ENCODE data around the gene NXT1. TPM values are rescaled to one million over a fixed set of nuclear protein-coding genes. Genes with fewer than 3 reads are reported as not detected.

NXT1 gene
- total and polyA plus RNA-seq, 10 of the 15 experiments (the other 5 are each of a cell fraction or from before 2014, with no cell fraction given) = 10.2 to 66.7 (median 44.0) TPM

DNA sequence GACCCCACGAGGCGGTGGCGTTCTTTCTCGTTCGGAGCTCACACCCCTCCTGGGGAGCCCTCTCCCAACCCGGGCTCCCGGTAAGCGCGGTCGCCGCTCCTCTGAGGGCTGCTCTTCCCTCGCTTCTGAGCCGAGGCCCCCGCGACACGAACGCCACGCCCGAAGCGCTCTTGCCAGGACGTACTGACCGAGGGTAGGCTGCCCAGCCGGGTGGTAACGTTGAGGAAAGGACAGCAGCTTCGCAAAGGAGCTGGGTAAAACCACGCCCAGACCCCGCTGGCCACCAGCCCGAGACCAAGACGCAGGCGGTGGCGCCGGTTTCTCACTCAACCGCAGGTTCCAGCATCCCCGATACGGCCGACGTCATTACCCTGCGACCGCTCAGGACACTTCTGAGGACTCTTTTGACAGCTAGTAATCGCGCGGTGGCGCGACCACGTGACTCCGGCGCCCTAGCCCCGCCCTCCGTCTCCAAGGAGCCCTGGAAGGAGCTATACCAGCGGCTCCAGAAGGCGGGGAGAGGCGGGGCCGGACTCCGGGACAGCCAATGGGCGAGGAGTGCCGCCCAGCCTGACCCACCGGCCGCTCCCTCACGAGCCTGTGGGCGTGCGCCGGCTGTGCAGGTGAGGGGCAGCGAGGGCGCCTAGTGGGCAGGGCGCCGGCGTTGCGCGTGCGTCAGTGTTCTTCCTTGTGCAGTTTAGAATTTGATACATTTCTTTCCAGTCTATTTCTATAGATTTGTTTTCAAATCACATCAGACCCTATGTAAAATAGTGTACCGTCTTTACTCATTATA, 7.4 kb downstream of the NXT1 start (continued):
- TF ChIP-seq MEF2A (IDR thresholded peaks at IDR 0.05; ENCODE audit: insufficient read depth, low read depth, low read length) (no peak), FOS (IDR thresholded peaks at IDR 0.05; ENCODE audit: borderline replicate concordance, extremely low read depth, insufficient read length) (no peak), ZNF24 (IDR thresholded peaks at IDR 0.05) (no peak), ASH2L (IDR thresholded peaks at IDR 0.05; ENCODE audit: borderline replicate concordance, low read depth) (no peak), BACH1 (IDR thresholded peaks at IDR 0.05; ENCODE audit: borderline replicate concordance) (no peak; the same call in 1 of the 2 replicates), ETV6 (conservative IDR thresholded peaks at IDR 0.05 in 1 of 2, IDR thresholded peaks at IDR 0.05 in 1 of 2; ENCODE audit: borderline replicate concordance in 1 of 2, low read depth in 1 of 2) (no peak), MTA3 (IDR thresholded peaks at IDR 0.05; ENCODE audit: borderline replicate concordance, low read length) (no peak), ELK1 (IDR thresholded peaks at IDR 0.05; ENCODE audit: low read depth, low read length) (no peak), ZBTB4 (CRISPR knock-in tag; IDR thresholded peaks at IDR 0.05) (no peak), MYC (IDR thresholded peaks at IDR 0.05; ENCODE audit: insufficient read depth, insufficient read length, insufficient replicate concordance, low read length, severe bottlenecking) (no peak)
- TF ChIP-seq, protein P1, sequence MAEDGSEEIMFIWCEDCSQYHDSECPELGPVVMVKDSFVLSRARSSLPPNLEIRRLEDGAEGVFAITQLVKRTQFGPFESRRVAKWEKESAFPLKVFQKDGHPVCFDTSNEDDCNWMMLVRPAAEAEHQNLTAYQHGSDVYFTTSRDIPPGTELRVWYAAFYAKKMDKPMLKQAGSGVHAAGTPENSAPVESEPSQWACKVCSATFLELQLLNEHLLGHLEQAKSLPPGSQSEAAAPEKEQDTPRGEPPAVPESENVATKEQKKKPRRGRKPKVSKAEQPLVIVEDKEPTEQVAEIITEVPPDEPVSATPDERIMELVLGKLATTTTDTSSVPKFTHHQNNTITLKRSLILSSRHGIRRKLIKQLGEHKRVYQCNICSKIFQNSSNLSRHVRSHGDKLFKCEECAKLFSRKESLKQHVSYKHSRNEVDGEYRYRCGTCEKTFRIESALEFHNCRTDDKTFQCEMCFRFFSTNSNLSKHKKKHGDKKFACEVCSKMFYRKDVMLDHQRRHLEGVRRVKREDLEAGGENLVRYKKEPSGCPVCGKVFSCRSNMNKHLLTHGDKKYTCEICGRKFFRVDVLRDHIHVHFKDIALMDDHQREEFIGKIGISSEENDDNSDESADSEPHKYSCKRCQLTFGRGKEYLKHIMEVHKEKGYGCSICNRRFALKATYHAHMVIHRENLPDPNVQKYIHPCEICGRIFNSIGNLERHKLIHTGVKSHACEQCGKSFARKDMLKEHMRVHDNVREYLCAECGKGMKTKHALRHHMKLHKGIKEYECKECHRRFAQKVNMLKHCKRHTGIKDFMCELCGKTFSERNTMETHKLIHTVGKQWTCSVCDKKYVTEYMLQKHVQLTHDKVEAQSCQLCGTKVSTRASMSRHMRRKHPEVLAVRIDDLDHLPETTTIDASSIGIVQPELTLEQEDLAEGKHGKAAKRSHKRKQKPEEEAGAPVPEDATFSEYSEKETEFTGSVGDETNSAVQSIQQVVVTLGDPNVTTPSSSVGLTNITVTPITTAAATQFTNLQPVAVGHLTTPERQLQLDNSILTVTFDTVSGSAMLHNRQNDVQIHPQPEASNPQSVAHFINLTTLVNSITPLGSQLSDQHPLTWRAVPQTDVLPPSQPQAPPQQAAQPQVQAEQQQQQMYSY (CRISPR knock-in tag; IDR thresholded peaks at IDR 0.05) = no peak
- TF ChIP-seq, protein P2, sequence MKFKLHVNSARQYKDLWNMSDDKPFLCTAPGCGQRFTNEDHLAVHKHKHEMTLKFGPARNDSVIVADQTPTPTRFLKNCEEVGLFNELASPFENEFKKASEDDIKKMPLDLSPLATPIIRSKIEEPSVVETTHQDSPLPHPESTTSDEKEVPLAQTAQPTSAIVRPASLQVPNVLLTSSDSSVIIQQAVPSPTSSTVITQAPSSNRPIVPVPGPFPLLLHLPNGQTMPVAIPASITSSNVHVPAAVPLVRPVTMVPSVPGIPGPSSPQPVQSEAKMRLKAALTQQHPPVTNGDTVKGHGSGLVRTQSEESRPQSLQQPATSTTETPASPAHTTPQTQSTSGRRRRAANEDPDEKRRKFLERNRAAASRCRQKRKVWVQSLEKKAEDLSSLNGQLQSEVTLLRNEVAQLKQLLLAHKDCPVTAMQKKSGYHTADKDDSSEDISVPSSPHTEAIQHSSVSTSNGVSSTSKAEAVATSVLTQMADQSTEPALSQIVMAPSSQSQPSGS (IDR thresholded peaks at IDR 0.05; ENCODE audit: low read length) = no peak
- TF ChIP-seq, protein P3, sequence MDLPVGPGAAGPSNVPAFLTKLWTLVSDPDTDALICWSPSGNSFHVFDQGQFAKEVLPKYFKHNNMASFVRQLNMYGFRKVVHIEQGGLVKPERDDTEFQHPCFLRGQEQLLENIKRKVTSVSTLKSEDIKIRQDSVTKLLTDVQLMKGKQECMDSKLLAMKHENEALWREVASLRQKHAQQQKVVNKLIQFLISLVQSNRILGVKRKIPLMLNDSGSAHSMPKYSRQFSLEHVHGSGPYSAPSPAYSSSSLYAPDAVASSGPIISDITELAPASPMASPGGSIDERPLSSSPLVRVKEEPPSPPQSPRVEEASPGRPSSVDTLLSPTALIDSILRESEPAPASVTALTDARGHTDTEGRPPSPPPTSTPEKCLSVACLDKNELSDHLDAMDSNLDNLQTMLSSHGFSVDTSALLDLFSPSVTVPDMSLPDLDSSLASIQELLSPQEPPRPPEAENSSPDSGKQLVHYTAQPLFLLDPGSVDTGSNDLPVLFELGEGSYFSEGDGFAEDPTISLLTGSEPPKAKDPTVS (IDR thresholded peaks at IDR 0.05; ENCODE audit: low read depth, low read length) = no peak

Data from GM12878 (cell line).